Measurements from ENCODE around the gene CCDC192. TPM values are rescaled to one million over a fixed set of nuclear protein-coding genes. Genes with fewer than 3 reads are reported as not detected.

CCDC192 gene
- total and polyA plus RNA-seq, 4 donors = not detected

DNA sequence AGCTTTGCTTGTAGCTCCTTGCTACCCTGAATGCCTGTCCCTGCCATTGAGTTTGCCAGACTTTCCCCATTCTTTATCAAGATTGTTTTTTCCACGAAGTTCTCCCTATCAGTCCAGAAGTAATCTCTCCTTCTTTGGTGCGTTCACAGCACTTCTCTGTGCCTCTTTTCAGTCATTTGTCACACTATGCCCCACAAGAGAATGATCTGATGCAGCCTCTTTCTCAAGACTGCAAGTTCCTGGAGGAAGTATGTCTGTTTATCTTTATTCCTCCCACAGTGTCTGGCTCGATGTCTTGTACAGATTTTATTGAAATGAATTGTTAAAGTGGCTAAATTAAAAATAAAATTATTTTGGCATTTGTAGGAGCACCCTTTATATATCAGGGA lies 99.3 kb downstream of the CCDC192 start:
- Histone ChIP-seq H3K9me3 (ENCODE audit: control insufficient read depth, low read length) (no peaks in the 10 kb centered on the region), H3K36me3 (ENCODE audit: control insufficient read depth in 1 of 2, insufficient read depth in 2 of 2, low read length in 1 of 2) (no peaks in the 10 kb centered on the region), H3K4me3 (ENCODE audit: low read length in 2 of 2) (no peak overlapping the region), H3K27me3 (ENCODE audit: control insufficient read depth in 1 of 2, insufficient read depth in 2 of 2, low read length in 1 of 2) (no peaks in the 10 kb centered on the region), H3K27ac (ENCODE audit: low read depth in 1 of 2, low read length in 2 of 2) (no peak overlapping the region), H3K4me1 (ENCODE audit: control insufficient read depth in 1 of 2, insufficient read depth in 2 of 2, low read length in 2 of 2) (no peaks in the 10 kb centered on the region)
- DNase-seq (no peak), ATAC-seq (ENCODE audit: low FRiP score) (no peak)
- intact Hi-C loops (cut with DNase I) = no loop called here
- 12 to 17% methylated on average over 3 of the region's 3 CpGs for WGBS, 2 donors

DNA sequence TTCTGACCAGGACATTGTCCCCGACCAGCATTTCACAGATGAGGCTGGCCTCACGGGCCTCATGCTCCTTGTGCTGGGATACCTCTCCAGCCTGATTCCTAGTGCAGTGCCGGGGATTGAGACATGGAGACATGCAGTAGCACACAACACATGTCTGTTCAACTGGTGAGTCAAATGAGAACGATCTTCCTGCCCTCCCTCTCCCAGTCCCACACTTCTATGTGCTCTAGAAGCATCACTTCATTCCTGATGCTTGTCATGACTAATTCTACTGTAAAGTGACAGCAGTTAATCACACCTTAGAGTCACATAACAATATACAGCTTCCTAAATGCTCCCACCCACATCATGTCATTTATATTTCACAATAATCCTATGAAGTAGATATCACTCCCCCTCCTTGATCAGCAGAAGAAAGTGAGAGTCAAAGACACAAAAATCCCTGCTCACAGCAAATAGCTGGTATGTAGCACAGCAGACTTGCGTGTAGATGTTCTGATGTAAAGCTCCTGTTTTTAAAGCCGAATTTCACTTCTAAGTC lies 101.8 kb downstream of the CCDC192 start:
- H3K27ac ChIP-seq (ENCODE audit: low read depth in 1 of 2, low read length in 2 of 2) = no peak overlapping the region
- ATAC-seq (ENCODE audit: low FRiP score) (no peak), DNase-seq (no peak)
- H3K27me3 ChIP-seq (ENCODE audit: control insufficient read depth in 1 of 2, insufficient read depth in 2 of 2, low read length in 1 of 2) = no peaks in the 10 kb centered on the region
- WGBS, 2 donors = 71% methylated on average over 6 of the region's 6 CpGs
- H3K36me3 ChIP-seq (ENCODE audit: control insufficient read depth in 1 of 2, insufficient read depth in 2 of 2, low read length in 1 of 2) = no peaks in the 10 kb centered on the region
- no peak overlapping the region for H3K4me3 ChIP-seq (ENCODE audit: low read length in 2 of 2)
- no peaks in the 10 kb centered on the region for H3K9me3 ChIP-seq (ENCODE audit: control insufficient read depth, low read length)
- intact Hi-C loops (cut with DNase I) = no loop called here
- H3K4me1 ChIP-seq (ENCODE audit: control insufficient read depth in 1 of 2, insufficient read depth in 2 of 2, low read length in 2 of 2) = no peaks in the 10 kb centered on the region

DNA sequence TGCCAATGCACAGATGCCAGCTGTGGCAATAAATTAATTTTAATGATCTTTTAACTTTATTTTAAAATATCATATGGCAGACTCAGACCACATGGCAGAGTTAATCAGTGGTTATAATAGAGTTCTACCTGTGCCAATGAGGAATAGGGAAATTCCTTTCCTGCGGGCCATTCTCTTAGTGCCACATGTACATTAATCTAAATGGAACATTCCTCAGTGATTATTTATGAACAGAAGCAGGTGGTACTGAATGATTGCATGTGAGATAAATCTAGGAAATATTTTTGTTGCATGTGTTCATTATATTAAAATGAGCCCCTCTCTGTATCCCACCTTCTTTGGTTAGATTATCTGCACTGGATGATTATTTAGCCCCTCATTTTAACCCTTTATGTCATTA lies 102.3 kb downstream of the CCDC192 start:
- Histone ChIP-seq H3K9me3 (ENCODE audit: control insufficient read depth, low read length) (no peaks in the 10 kb centered on the region), H3K27me3 (ENCODE audit: control insufficient read depth in 1 of 2, insufficient read depth in 2 of 2, low read length in 1 of 2) (no peaks in the 10 kb centered on the region), H3K27ac (ENCODE audit: low read depth in 1 of 2, low read length in 2 of 2) (no peak overlapping the region), H3K4me1 (ENCODE audit: control insufficient read depth in 1 of 2, insufficient read depth in 2 of 2, low read length in 2 of 2) (no peaks in the 10 kb centered on the region), H3K4me3 (ENCODE audit: low read length in 2 of 2) (no peak overlapping the region), H3K36me3 (ENCODE audit: control insufficient read depth in 1 of 2, insufficient read depth in 2 of 2, low read length in 1 of 2) (no peaks in the 10 kb centered on the region)
- no peak for DNase-seq
- 70 to 75% methylated on average over 1 of the region's 1 CpG for WGBS, 2 donors
- no peak for ATAC-seq (ENCODE audit: low FRiP score)
- intact Hi-C loops (cut with DNase I) = no loop called here

DNA sequence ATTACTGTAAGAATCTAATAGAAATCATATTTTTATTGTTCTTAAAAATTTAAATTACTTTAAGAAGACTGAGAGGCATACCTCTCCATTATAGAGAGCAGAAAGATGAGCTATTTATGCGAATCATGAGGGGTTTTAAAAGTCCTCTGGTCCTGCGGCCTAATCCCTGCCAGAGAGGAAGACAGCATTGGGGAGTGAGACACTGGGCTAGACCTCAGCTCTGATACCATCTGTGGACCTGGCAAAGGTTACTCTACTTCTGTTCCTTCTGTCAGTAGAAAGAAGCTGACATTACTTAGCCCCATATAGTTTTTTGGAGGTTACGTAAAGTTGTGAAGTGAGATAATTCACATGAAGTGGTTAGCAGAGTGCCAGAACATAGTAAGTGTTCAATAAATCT lies 103.6 kb downstream of the CCDC192 start:
- Histone ChIP-seq H3K4me3 (ENCODE audit: low read length in 2 of 2) (no peak overlapping the region), H3K36me3 (ENCODE audit: control insufficient read depth in 1 of 2, insufficient read depth in 2 of 2, low read length in 1 of 2) (no peaks in the 10 kb centered on the region), H3K27ac (ENCODE audit: low read depth in 1 of 2, low read length in 2 of 2) (no peak overlapping the region), H3K27me3 (ENCODE audit: control insufficient read depth in 1 of 2, insufficient read depth in 2 of 2, low read length in 1 of 2) (no peaks in the 10 kb centered on the region), H3K9me3 (ENCODE audit: control insufficient read depth, low read length) (no peaks in the 10 kb centered on the region), H3K4me1 (ENCODE audit: control insufficient read depth in 1 of 2, insufficient read depth in 2 of 2, low read length in 2 of 2) (no peaks in the 10 kb centered on the region)
- WGBS, 2 donors = 93 to 97% methylated on average over 3 of the region's 3 CpGs
- DNase-seq = no peak
- no peak for ATAC-seq (ENCODE audit: low FRiP score)
- intact Hi-C loops (cut with DNase I) = no loop called here

DNA sequence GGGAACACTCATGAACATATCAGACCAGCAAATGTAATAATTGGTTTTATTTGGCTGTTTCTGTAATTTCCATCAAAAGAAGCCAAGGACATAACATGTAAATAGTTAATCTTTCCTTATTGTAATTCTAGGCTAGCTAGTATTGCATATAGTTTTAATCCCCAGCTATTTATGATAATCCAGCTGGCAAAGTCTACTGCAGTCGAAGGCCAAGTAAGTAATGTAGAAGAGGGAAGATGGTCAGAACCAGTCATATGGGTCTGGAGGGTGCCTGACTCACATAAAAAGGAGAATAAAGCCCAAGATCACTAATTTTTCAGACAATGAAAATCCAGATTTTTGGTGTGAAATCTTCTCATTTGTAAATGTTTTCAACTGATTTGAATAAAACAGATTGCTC lies 106.3 kb downstream of the CCDC192 start:
- no peaks in the 10 kb centered on the region for H3K36me3 ChIP-seq (ENCODE audit: control insufficient read depth in 1 of 2, insufficient read depth in 2 of 2, low read length in 1 of 2)
- no peaks in the 10 kb centered on the region for H3K27me3 ChIP-seq (ENCODE audit: control insufficient read depth in 1 of 2, insufficient read depth in 2 of 2, low read length in 1 of 2)
- intact Hi-C loops (cut with DNase I) = no loop called here
- DNase-seq = no peak
- no peak for ATAC-seq (ENCODE audit: low FRiP score)
- no peak overlapping the region for H3K4me3 ChIP-seq (ENCODE audit: low read length in 2 of 2)
- H3K9me3 ChIP-seq (ENCODE audit: control insufficient read depth, low read length) = no peaks in the 10 kb centered on the region
- 88 to 91% methylated on average over 1 of the region's 1 CpG for WGBS, 2 donors
- no peak overlapping the region for H3K27ac ChIP-seq (ENCODE audit: low read depth in 1 of 2, low read length in 2 of 2)
- H3K4me1 ChIP-seq (ENCODE audit: control insufficient read depth in 1 of 2, insufficient read depth in 2 of 2, low read length in 2 of 2) = peaks cover 0 to 4% of the 10 kb centered on the region in 2 donors

DNA sequence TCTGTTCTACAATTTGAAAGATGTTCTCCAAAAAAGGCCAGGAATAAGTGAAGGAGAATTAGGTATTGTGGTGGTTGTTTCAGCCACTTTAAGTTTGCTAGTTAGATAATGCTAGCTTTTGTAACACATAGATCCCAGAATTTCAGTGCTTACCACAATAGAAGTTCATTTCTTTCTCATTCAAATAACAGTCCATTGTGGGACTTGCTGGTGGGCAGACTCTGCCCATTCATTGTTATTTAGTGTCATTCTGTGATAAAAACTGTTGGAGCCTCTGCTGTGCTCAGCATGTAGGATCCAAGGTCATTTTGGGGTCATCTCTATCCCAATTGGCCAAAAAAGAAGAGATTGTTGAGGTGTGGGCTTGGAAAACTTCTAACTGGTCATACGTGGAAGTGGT lies 106.8 kb downstream of the CCDC192 start:
- Histone ChIP-seq H3K27me3 (ENCODE audit: control insufficient read depth in 1 of 2, insufficient read depth in 2 of 2, low read length in 1 of 2) (no peaks in the 10 kb centered on the region), H3K27ac (ENCODE audit: low read depth in 1 of 2, low read length in 2 of 2) (no peak overlapping the region), H3K4me1 (ENCODE audit: control insufficient read depth in 1 of 2, insufficient read depth in 2 of 2, low read length in 2 of 2) (peaks cover 0 to 4% of the 10 kb centered on the region in 2 donors), H3K9me3 (ENCODE audit: control insufficient read depth, low read length) (no peaks in the 10 kb centered on the region), H3K36me3 (ENCODE audit: control insufficient read depth in 1 of 2, insufficient read depth in 2 of 2, low read length in 1 of 2) (no peaks in the 10 kb centered on the region), H3K4me3 (ENCODE audit: low read length in 2 of 2) (no peak overlapping the region)
- intact Hi-C loops (cut with DNase I) = no loop called here
- ATAC-seq (ENCODE audit: low FRiP score) = no peak
- no peak for DNase-seq
- 74 to 82% methylated on average over 1 of the region's 1 CpG for WGBS, 2 donors

DNA sequence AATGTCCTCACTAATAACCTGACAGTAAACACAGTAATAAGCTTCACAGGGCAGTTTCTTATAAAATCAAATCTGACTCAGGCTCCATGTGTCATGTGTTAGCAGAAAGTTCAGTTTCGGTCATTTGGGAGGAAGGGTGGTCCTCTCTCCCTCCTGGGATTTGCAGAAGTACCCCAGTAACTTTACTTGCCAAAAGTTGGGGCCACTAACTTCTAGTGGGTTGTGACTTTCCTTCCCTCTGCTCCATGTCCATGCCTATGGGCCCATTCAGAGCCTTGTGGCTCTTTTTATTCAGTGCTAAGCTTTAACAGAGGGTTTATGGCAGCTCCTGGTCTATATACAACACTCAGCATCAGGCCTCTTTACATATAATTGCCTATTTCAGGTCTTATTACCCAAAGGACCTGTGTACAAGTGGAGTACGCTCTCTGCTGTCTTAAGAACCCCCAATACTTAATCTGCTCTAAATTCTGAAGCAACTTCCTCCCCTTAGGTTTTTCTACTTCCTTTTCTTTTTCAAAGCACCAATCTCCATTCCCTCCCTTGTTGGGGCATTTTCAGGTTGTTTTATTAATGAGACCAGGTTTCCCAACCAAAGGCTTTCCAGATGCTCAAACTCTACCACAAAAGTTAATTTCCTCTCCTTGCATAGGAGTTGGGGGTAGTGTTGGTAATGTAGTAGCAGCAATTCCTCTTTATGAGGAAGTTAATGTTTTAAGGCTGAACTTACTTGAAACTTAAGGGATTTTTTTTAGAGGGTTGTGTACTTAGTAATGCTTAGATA lies 107.7 kb downstream of the CCDC192 start:
- Histone ChIP-seq H3K4me3 (ENCODE audit: low read length in 2 of 2) (no peak overlapping the region), H3K36me3 (ENCODE audit: control insufficient read depth in 1 of 2, insufficient read depth in 2 of 2, low read length in 1 of 2) (no peaks in the 10 kb centered on the region), H3K27me3 (ENCODE audit: control insufficient read depth in 1 of 2, insufficient read depth in 2 of 2, low read length in 1 of 2) (no peaks in the 10 kb centered on the region), H3K9me3 (ENCODE audit: control insufficient read depth, low read length) (no peaks in the 10 kb centered on the region), H3K27ac (ENCODE audit: low read depth in 1 of 2, low read length in 2 of 2) (no peak overlapping the region), H3K4me1 (ENCODE audit: control insufficient read depth in 1 of 2, insufficient read depth in 2 of 2, low read length in 2 of 2) (peaks cover 0 to 4% of the 10 kb centered on the region in 2 donors)
- no peak for DNase-seq
- WGBS, 2 donors = 94 to 98% methylated on average over 2 of the region's 2 CpGs
- no peak for ATAC-seq (ENCODE audit: low FRiP score)
- intact Hi-C loops (cut with DNase I) = no loop called here

DNA sequence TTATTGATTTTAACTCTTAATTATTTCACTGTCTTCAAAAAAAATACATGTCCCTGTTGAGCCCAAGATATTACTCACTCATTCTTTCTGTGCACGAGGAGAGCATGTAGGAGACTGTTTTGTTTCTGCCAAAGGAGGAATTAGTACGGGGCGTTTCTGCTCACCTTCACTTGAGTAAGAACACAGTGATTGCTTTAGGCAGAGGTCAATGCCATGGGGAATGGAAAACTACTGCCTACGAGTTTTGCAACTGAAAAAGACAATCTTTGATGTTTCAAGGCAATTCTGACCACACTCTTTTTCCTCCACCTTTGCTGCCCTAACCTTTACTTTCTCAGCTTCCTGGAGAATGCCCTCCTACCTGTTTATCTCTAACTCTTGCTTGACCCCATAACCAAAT lies 109.4 kb downstream of the CCDC192 start:
- no peaks in the 10 kb centered on the region for H3K36me3 ChIP-seq (ENCODE audit: control insufficient read depth in 1 of 2, insufficient read depth in 2 of 2, low read length in 1 of 2)
- no peak for ATAC-seq (ENCODE audit: low FRiP score)
- no peaks in the 10 kb centered on the region for H3K9me3 ChIP-seq (ENCODE audit: control insufficient read depth, low read length)
- H3K27ac ChIP-seq (ENCODE audit: low read depth in 1 of 2, low read length in 2 of 2) = no peak overlapping the region
- DNase-seq = no peak
- intact Hi-C loops (cut with DNase I) = no loop called here
- WGBS, 2 donors = 74 to 81% methylated on average over 4 of the region's 4 CpGs
- H3K27me3 ChIP-seq (ENCODE audit: control insufficient read depth in 1 of 2, insufficient read depth in 2 of 2, low read length in 1 of 2) = no peaks in the 10 kb centered on the region
- no peak overlapping the region for H3K4me3 ChIP-seq (ENCODE audit: low read length in 2 of 2)
- H3K4me1 ChIP-seq (ENCODE audit: control insufficient read depth in 1 of 2, insufficient read depth in 2 of 2, low read length in 2 of 2) = peaks cover 0 to 4% of the 10 kb centered on the region in 2 donors
